Esophagus squamous epithelium (tissue), 4 donors: ENCODE measurements around the gene SCYGR2.

Experiments
- POLR2A ChIP-seq, 4 donors: fragments of 450-650 bp; IDR thresholded peaks; one replicate each; pipeline ENCODE4 v1.6.1; 2017; ENCODE audit warnings: antibody characterized with exemption in 4 of 4, mild to moderate bottlenecking in 4 of 4, moderate library complexity in 3 of 4
- TF ChIP-seq, protein P1 (sequence below), 6 experiments: fragments of 450-650 bp in 4 of 6; fragments of 200-600 bp in 2 of 6; sonication (generic) in 2 of 6; IDR thresholded peaks; one replicate each; pipeline ENCODE4 v1.5.1; 2016 to 2019; ENCODE audit warnings: antibody characterized with exemption in 6 of 6, mild to moderate bottlenecking in 4 of 6, moderate library complexity in 4 of 6

- TF ChIP-seq, protein P1, sequence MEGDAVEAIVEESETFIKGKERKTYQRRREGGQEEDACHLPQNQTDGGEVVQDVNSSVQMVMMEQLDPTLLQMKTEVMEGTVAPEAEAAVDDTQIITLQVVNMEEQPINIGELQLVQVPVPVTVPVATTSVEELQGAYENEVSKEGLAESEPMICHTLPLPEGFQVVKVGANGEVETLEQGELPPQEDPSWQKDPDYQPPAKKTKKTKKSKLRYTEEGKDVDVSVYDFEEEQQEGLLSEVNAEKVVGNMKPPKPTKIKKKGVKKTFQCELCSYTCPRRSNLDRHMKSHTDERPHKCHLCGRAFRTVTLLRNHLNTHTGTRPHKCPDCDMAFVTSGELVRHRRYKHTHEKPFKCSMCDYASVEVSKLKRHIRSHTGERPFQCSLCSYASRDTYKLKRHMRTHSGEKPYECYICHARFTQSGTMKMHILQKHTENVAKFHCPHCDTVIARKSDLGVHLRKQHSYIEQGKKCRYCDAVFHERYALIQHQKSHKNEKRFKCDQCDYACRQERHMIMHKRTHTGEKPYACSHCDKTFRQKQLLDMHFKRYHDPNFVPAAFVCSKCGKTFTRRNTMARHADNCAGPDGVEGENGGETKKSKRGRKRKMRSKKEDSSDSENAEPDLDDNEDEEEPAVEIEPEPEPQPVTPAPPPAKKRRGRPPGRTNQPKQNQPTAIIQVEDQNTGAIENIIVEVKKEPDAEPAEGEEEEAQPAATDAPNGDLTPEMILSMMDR (IDR thresholded peaks at IDR 0.05), result no peak
- TF ChIP-seq POLR2A (IDR thresholded peaks at IDR 0.05), result no peak
Measured at GRCh38 chr2:227597998-227598397, 695 bp upstream of the SCYGR2 start.
